Panc1 (cell line): Measurements from ENCODE around the gene SORL1-AS1.

ENCODE experiments used
- ATAC-seq: fragments of 200-7000 bp; cut with Tn5 transposase; 2 replicates; pipeline ENCODE4 v1.9.1; 2020; ENCODE audit warnings: mild to moderate bottlenecking, moderate library complexity
- BruUV-seq: library from RNA; stranded (reverse); fragments of 400-500 nt; replicated peaks from 2 replicates; lab custom pipeline; 2021; lab: Mats Ljungman, UMichigan
- CTCF ChIA-PET: fragments of 300-600 bp; sonication (Branson Sonifier 250); formaldehyde crosslinking; loops from one replicate; lab custom pipeline; 2022; ENCODE audit warnings: antibody characterized with exemption; lab: Charles Lee
- POLR2A ChIA-PET: fragments of 300-600 bp; sonication (Branson Sonifier 250); formaldehyde crosslinking; loops from one replicate; lab custom pipeline; 2022; ENCODE audit warnings: antibody characterized with exemption; lab: Charles Lee
- DNase-seq: peaks from one replicate; pipeline ENCODE4 v3.0.0-alpha.2; 2010; ENCODE audit warnings: low read depth, low spot score
- H3K27ac ChIP-seq: 2 replicates; pipeline ENCODE4 v1.5.1; 2011; ENCODE audit warnings: mild to moderate bottlenecking, low read length, inconsistent platforms
- H3K27me3 ChIP-seq: fragments of 200-500 bp; sonication (Bioruptor generic); 2 replicates; pipeline ENCODE4 v1.6.0; 2014; ENCODE audit warnings: low read length, inconsistent platforms; ENCODE audit not compliant: control insufficient read depth, insufficient read depth
- H3K36me3 ChIP-seq: fragments of 200-500 bp; sonication (Bioruptor generic); 2 replicates; pipeline ENCODE4 v1.5.1; 2014; ENCODE audit warnings: inconsistent platforms, mild to moderate bottlenecking, low read length, moderate library complexity; ENCODE audit not compliant: control insufficient read depth, insufficient read depth
- H3K4me1 ChIP-seq: 2 replicates; pipeline ENCODE4 v1.5.1; 2011; ENCODE audit warnings: inconsistent platforms, mild to moderate bottlenecking, low read length, moderate library complexity; ENCODE audit not compliant: control insufficient read depth, insufficient read depth
- H3K4me3 ChIP-seq, 2 experiments: 2 replicates each; pipeline ENCODE4 v1.5.1; 2011 to 2012; ENCODE audit warnings: low read depth in 2 of 2, low read length in 2 of 2, mild to moderate bottlenecking in 2 of 2, inconsistent platforms in 1 of 2, moderate library complexity in 1 of 2
- H3K9me3 ChIP-seq: fragments of 200-500 bp; sonication (Bioruptor generic); 2 replicates; pipeline ENCODE4 v1.5.1; 2014; ENCODE audit warnings: low read depth, mild to moderate bottlenecking, inconsistent platforms, low read length, moderate library complexity; ENCODE audit not compliant: control insufficient read depth, insufficient read depth
- POLR2AphosphoS5 ChIP-seq: IDR thresholded peaks from 2 replicates; pipeline ENCODE4 v1.6.1; 2012; ENCODE audit warnings: mild to moderate bottlenecking, low read depth, low read length, moderate library complexity
- SIN3A ChIP-seq: IDR thresholded peaks from 2 replicates; pipeline ENCODE4 v1.6.1; 2012; ENCODE audit warnings: low read depth, mild to moderate bottlenecking, low read length, moderate library complexity, borderline replicate concordance; ENCODE audit not compliant: insufficient read depth
- TCF7L2 ChIP-seq: IDR thresholded peaks from 2 replicates; pipeline ENCODE4 v1.6.1; 2011; ENCODE audit warnings: mild to moderate bottlenecking, low read depth, low read length, inconsistent platforms
- in situ Hi-C: cut with HindIII; loops from 2 replicates; pipeline ENCODE4 v1.10.0; 2016; ENCODE audit warnings: low sequenced_read_pairs, low pct_unique_long_range_greater_than_20kb
- intact Hi-C: fragments of 100-400 bp; cut with micrococcal nuclease; formaldehyde crosslinking; loops from one replicate; pipeline ENCODE4 v1.10.0; 2022; ENCODE audit not compliant: unreplicated experiment
- TF ChIP-seq, protein P1 (sequence below): fragments of 450-650 bp; IDR thresholded peaks from 2 replicates; pipeline ENCODE4 v1.5.1; 2017; ENCODE audit warnings: mild to moderate bottlenecking
- TF ChIP-seq, protein P2 (sequence below), 2 experiments: IDR thresholded peaks; 2 replicates each; pipeline ENCODE4 v1.6.1; 2011 to 2012; ENCODE audit warnings: low read depth in 2 of 2, control low read depth in 1 of 2, low read length in 1 of 2, mild to moderate bottlenecking in 1 of 2, moderate library complexity in 1 of 2; ENCODE audit not compliant: insufficient read depth in 1 of 2

Gene SORL1-AS1

DNA sequence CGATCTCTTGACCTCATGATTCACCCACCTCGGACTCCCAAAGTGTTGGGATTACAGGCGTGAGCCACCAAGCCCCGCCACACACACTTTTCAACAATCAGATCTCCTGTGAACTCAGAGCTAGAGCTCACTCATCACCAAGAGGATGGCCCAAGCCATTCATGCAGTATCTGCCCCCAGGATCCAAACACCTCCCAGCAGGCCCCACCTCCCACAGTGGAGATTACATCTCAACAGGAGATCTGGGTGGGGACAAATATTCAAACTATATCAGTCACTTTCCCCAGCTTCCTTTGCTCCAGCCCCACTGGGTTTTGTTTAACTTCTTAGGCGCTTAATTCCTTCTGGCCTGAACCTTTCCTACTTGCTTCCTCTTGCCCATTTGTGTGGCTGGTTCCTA, 26.9 kb downstream of the SORL1-AS1 start:
- intact Hi-C loops, result no loop called here
- CTCF ChIA-PET, result no interaction called here
- Histone ChIP-seq H3K4me1 (no peaks in the 10 kb centered on the region), H3K27ac (no peak overlapping the region), H3K4me3 (no peak overlapping the region), H3K36me3 (no peaks in the 10 kb centered on the region), H3K27me3 (peaks cover 12% of the 10 kb centered on the region), H3K9me3 (no peaks in the 10 kb centered on the region)
- POLR2A ChIA-PET, result no interaction called here
- TF ChIP-seq, protein P1, sequence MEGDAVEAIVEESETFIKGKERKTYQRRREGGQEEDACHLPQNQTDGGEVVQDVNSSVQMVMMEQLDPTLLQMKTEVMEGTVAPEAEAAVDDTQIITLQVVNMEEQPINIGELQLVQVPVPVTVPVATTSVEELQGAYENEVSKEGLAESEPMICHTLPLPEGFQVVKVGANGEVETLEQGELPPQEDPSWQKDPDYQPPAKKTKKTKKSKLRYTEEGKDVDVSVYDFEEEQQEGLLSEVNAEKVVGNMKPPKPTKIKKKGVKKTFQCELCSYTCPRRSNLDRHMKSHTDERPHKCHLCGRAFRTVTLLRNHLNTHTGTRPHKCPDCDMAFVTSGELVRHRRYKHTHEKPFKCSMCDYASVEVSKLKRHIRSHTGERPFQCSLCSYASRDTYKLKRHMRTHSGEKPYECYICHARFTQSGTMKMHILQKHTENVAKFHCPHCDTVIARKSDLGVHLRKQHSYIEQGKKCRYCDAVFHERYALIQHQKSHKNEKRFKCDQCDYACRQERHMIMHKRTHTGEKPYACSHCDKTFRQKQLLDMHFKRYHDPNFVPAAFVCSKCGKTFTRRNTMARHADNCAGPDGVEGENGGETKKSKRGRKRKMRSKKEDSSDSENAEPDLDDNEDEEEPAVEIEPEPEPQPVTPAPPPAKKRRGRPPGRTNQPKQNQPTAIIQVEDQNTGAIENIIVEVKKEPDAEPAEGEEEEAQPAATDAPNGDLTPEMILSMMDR, result no peak
- TF ChIP-seq SIN3A (no peak), POLR2AphosphoS5 (no peak), TCF7L2 (no peak)
- TF ChIP-seq, protein P2, sequence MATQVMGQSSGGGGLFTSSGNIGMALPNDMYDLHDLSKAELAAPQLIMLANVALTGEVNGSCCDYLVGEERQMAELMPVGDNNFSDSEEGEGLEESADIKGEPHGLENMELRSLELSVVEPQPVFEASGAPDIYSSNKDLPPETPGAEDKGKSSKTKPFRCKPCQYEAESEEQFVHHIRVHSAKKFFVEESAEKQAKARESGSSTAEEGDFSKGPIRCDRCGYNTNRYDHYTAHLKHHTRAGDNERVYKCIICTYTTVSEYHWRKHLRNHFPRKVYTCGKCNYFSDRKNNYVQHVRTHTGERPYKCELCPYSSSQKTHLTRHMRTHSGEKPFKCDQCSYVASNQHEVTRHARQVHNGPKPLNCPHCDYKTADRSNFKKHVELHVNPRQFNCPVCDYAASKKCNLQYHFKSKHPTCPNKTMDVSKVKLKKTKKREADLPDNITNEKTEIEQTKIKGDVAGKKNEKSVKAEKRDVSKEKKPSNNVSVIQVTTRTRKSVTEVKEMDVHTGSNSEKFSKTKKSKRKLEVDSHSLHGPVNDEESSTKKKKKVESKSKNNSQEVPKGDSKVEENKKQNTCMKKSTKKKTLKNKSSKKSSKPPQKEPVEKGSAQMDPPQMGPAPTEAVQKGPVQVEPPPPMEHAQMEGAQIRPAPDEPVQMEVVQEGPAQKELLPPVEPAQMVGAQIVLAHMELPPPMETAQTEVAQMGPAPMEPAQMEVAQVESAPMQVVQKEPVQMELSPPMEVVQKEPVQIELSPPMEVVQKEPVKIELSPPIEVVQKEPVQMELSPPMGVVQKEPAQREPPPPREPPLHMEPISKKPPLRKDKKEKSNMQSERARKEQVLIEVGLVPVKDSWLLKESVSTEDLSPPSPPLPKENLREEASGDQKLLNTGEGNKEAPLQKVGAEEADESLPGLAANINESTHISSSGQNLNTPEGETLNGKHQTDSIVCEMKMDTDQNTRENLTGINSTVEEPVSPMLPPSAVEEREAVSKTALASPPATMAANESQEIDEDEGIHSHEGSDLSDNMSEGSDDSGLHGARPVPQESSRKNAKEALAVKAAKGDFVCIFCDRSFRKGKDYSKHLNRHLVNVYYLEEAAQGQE (IDR thresholded peaks at IDR 0.05; ENCODE audit: insufficient read depth in 1 of 2, low read depth in 2 of 2, low read length in 1 of 2), result no peak
- no TSS peak for BruUV-seq
- DNase-seq (no peak), ATAC-seq (no peak)
- in situ Hi-C loops, result no loop called here

DNA sequence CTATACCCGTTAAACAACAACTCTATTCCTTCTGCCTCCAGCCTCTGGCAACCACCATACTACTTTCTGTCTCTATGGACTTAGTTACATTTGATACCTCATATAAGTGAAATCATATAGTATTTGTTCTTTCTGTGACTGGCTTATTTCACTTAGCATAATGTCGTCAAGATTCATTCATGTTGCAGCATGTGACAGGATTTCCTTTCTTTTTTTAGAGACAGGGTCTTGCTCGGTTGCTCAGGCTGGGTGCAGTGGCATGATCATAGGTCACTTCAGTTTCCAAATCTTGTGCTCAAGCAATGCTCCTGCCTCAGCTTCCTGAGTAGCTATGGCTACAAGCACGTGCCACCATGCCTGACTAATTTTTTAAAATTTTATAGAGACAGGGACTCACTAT, 30.1 kb downstream of the SORL1-AS1 start:
- Histone ChIP-seq H3K27me3 (peaks cover 5% of the 10 kb centered on the region), H3K4me3 (no peak overlapping the region), H3K27ac (no peak overlapping the region), H3K9me3 (no peaks in the 10 kb centered on the region), H3K4me1 (no peaks in the 10 kb centered on the region), H3K36me3 (no peaks in the 10 kb centered on the region)
- no peak for ATAC-seq
- intact Hi-C loops, result no loop called here
- ChIA-PET CTCF (no interaction called here), POLR2A (interaction anchor here (0.7 kb wide), 1 partner anchor 30 kb away, joined by 3 read pairs; no protein-coding TSS in a partner anchor)
- BruUV-seq, result no TSS peak
- TF ChIP-seq SIN3A (no peak), TCF7L2 (no peak), POLR2AphosphoS5 (no peak)
- TF ChIP-seq, protein P2 (IDR thresholded peaks at IDR 0.05; ENCODE audit: insufficient read depth in 1 of 2, low read depth in 2 of 2, low read length in 1 of 2), result no peak
- TF ChIP-seq, protein P1, result no peak
- in situ Hi-C loops, result no loop called here
- DNase-seq, result no peak
